Stimulated activated naive CD8-positive, alpha-beta T cell treated with anti-CD3 and anti-CD28 coated beads, Interleukin-15, amount 100 ng/mL, for 72 hours (primary cell): ENCODE results near the gene C1QTNF8.

Experiments
- ATAC-seq: fragments of 150-1000 bp; cut with Tn5 transposase; 2 replicates; pipeline ENCODE4 v1.10.0; 2021; ENCODE audit warnings: mild to moderate bottlenecking, moderate library complexity
- DNase-seq, 2 donors: peaks; one replicate each; pipeline ENCODE4 v3.0.0; 2021 to 2022
- H3K27ac Mint-ChIP-seq, 2 donors: one replicate each; pipeline ENCODE4 v1.8.0; 2022; ENCODE audit warnings: mild to moderate bottlenecking in 2 of 2, mixed read lengths in 2 of 2, moderate library complexity in 2 of 2
- H3K27me3 Mint-ChIP-seq: one replicate; pipeline ENCODE4 v1.8.0; 2022; ENCODE audit warnings: mixed read lengths
- H3K4me1 Mint-ChIP-seq: one replicate; pipeline ENCODE4 v1.8.0; 2022; ENCODE audit warnings: mild to moderate bottlenecking, mixed read lengths
- H3K4me3 Mint-ChIP-seq, 2 donors: one replicate each; pipeline ENCODE4 v1.8.0; 2022; ENCODE audit warnings: mild to moderate bottlenecking in 2 of 2, mixed read lengths in 2 of 2, moderate library complexity in 1 of 2
- H3K9me3 Mint-ChIP-seq, 2 donors: one replicate each; pipeline ENCODE4 v1.8.0; 2022; ENCODE audit warnings: mixed read lengths in 2 of 2

Gene C1QTNF8

GRCh38 chr16:1096169-1097082, at the start of gene C1QTNF8:
TSS of gene C1QTNF8 (minus strand) at chr16:1096244. CDS start at chr16:1094922, 1,322 bp downstream.
- H3K9me3 Mint-ChIP-seq: peaks cover 0 to 7% of the 10 kb centered on the region in 2 donors
- ATAC-seq: no peak
- no peak for DNase-seq
- H3K27ac Mint-ChIP-seq: no peak within 1 kb of the TSS
- H3K4me3 Mint-ChIP-seq: no peak within 1 kb of the TSS
- peaks cover 5% of the 10 kb centered on the region for H3K4me1 Mint-ChIP-seq
- H3K27me3 Mint-ChIP-seq: peaks cover 35% of the 10 kb centered on the region

GRCh38 chr16:1145383-1146100, 49.5 kb upstream of the C1QTNF8 start:
- H3K27ac Mint-ChIP-seq: no peak overlapping the region
- DNase-seq (no peak), ATAC-seq (no peak)
- H3K9me3 Mint-ChIP-seq: peaks cover 7 to 8% of the 10 kb centered on the region in 2 donors
- H3K27me3 Mint-ChIP-seq: no peaks in the 10 kb centered on the region
- H3K4me1 Mint-ChIP-seq: peaks cover 6% of the 10 kb centered on the region
- H3K4me3 Mint-ChIP-seq: no peak overlapping the region

GRCh38 chr16:1144476-1145382, 48.7 kb upstream of the C1QTNF8 start:
- DNase-seq (no peak), ATAC-seq (no peak)
- peaks cover 7 to 8% of the 10 kb centered on the region in 2 donors for H3K9me3 Mint-ChIP-seq
- no peak overlapping the region for H3K27ac Mint-ChIP-seq
- peaks cover 6% of the 10 kb centered on the region for H3K4me1 Mint-ChIP-seq
- no peak overlapping the region for H3K4me3 Mint-ChIP-seq
- no peaks in the 10 kb centered on the region for H3K27me3 Mint-ChIP-seq

GRCh38 chr16:1143761-1144450, 47.9 kb upstream of the C1QTNF8 start:
- H3K27ac Mint-ChIP-seq: no peak overlapping the region
- no peaks in the 10 kb centered on the region for H3K27me3 Mint-ChIP-seq
- no peak for DNase-seq
- H3K4me3 Mint-ChIP-seq: no peak overlapping the region
- peaks cover 6% of the 10 kb centered on the region for H3K4me1 Mint-ChIP-seq
- no peak for ATAC-seq
- peaks cover 7 to 8% of the 10 kb centered on the region in 2 donors for H3K9me3 Mint-ChIP-seq

GRCh38 chr16:1142911-1143310, 46.9 kb upstream of the C1QTNF8 start:
- H3K9me3 Mint-ChIP-seq: peaks cover 7 to 8% of the 10 kb centered on the region in 2 donors
- H3K27ac Mint-ChIP-seq: no peak overlapping the region
- DNase-seq: no peak
- no peak for ATAC-seq
- H3K4me1 Mint-ChIP-seq: peaks cover 6% of the 10 kb centered on the region
- H3K27me3 Mint-ChIP-seq: no peaks in the 10 kb centered on the region
- H3K4me3 Mint-ChIP-seq: no peak overlapping the region

- no peak overlapping the region for H3K4me3 Mint-ChIP-seq
- DNase-seq (no peak), ATAC-seq (no peak)
- H3K4me1 Mint-ChIP-seq: peaks cover 6% of the 10 kb centered on the region
- H3K27ac Mint-ChIP-seq: no peak overlapping the region
- H3K9me3 Mint-ChIP-seq: peaks cover 0 to under 1% of the 10 kb centered on the region in 2 donors
- no peaks in the 10 kb centered on the region for H3K27me3 Mint-ChIP-seq
These were observed 45.7 kb upstream of the C1QTNF8 start for GRCh38 chr16:1141716-1142115.

GRCh38 chr16:1141191-1141590, 45.1 kb upstream of the C1QTNF8 start:
- Mint-ChIP-seq H3K9me3 (no peaks in the 10 kb centered on the region), H3K4me1 (peaks cover 6% of the 10 kb centered on the region), H3K27me3 (no peaks in the 10 kb centered on the region), H3K4me3 (no peak overlapping the region), H3K27ac (no peak overlapping the region)
- no peak for DNase-seq
- no peak for ATAC-seq

GRCh38 chr16:1140582-1141162, 44.6 kb upstream of the C1QTNF8 start:
- Mint-ChIP-seq H3K4me1 (peaks cover 6% of the 10 kb centered on the region), H3K27me3 (no peaks in the 10 kb centered on the region), H3K27ac (no peak overlapping the region), H3K4me3 (no peak overlapping the region), H3K9me3 (no peaks in the 10 kb centered on the region)
- DNase-seq: no peak
- ATAC-seq: no peak

GRCh38 chr16:1137604-1138003, 41.6 kb upstream of the C1QTNF8 start:
- DNase-seq (no peak), ATAC-seq (no peak)
- Mint-ChIP-seq H3K9me3 (no peaks in the 10 kb centered on the region), H3K27me3 (no peaks in the 10 kb centered on the region), H3K4me1 (peaks cover 6% of the 10 kb centered on the region), H3K4me3 (no peak overlapping the region), H3K27ac (peak overlapping the region in 1 of 2 donors; percentile 42)

- no peak overlapping the region for H3K27ac Mint-ChIP-seq
- H3K4me1 Mint-ChIP-seq: no peaks in the 10 kb centered on the region
- DNase-seq (no peak), ATAC-seq (no peak)
- no peaks in the 10 kb centered on the region for H3K27me3 Mint-ChIP-seq
- H3K4me3 Mint-ChIP-seq: no peak overlapping the region
- no peaks in the 10 kb centered on the region for H3K9me3 Mint-ChIP-seq
These were observed 39.4 kb upstream of the C1QTNF8 start for GRCh38 chr16:1135459-1135825.

- DNase-seq: no peak
- no peak overlapping the region for H3K27ac Mint-ChIP-seq
- ATAC-seq: no peak
- H3K4me1 Mint-ChIP-seq: no peaks in the 10 kb centered on the region
- no peaks in the 10 kb centered on the region for H3K27me3 Mint-ChIP-seq
- H3K4me3 Mint-ChIP-seq: no peak overlapping the region
- H3K9me3 Mint-ChIP-seq: no peaks in the 10 kb centered on the region
These were observed 38.9 kb upstream of the C1QTNF8 start for GRCh38 chr16:1134776-1135458.

GRCh38 chr16:1133810-1134520, 37.9 kb upstream of the C1QTNF8 start:
- Mint-ChIP-seq H3K27ac (no peak overlapping the region), H3K27me3 (no peaks in the 10 kb centered on the region), H3K9me3 (no peaks in the 10 kb centered on the region), H3K4me1 (no peaks in the 10 kb centered on the region), H3K4me3 (no peak overlapping the region)
- DNase-seq: no peak
- peak; percentile 19 for ATAC-seq

GRCh38 chr16:1133271-1133670, 37.2 kb upstream of the C1QTNF8 start:
- H3K9me3 Mint-ChIP-seq: no peaks in the 10 kb centered on the region
- no peaks in the 10 kb centered on the region for H3K27me3 Mint-ChIP-seq
- ATAC-seq: no peak
- no peak overlapping the region for H3K27ac Mint-ChIP-seq
- no peak for DNase-seq
- no peaks in the 10 kb centered on the region for H3K4me1 Mint-ChIP-seq
- H3K4me3 Mint-ChIP-seq: no peak overlapping the region

GRCh38 chr16:1132431-1132830, 36.4 kb upstream of the C1QTNF8 start:
- no peak for ATAC-seq
- Mint-ChIP-seq H3K4me1 (no peaks in the 10 kb centered on the region), H3K27ac (no peak overlapping the region), H3K27me3 (no peaks in the 10 kb centered on the region), H3K4me3 (no peak overlapping the region), H3K9me3 (no peaks in the 10 kb centered on the region)
- no peak for DNase-seq
